Type B pancreatic cell (in vitro differentiated cells): ENCODE results near the gene IPO5. TPM values are rescaled to one million over a fixed set of nuclear protein-coding genes. Genes with fewer than 3 reads are reported as not detected.
A peak's percentile ranks its signal among the peaks of the same experiment; 100 is the strongest.
"Not testable (repeated sequence)": the region's sequence is repeated elsewhere in the genome, so short reads cannot be mapped to it uniquely, and the experiment has no call there.

Source experiments
- DNase-seq: peaks from one replicate; pipeline ENCODE4 v3.0.0; 2021; ENCODE audit warnings: mixed read lengths; ENCODE audit not compliant: unreplicated experiment; ENCODE audit errors: extremely low spot score
- H3K27ac Mint-ChIP-seq: 2 replicates; pipeline ENCODE4 v1.8.0; 2021; ENCODE audit warnings: mild to moderate bottlenecking, mixed read lengths
- H3K27me3 Mint-ChIP-seq: 2 replicates; pipeline ENCODE4 v1.8.0; 2021; ENCODE audit warnings: mixed read lengths
- H3K36me3 Mint-ChIP-seq: 2 replicates; pipeline ENCODE4 v1.8.0; 2021; ENCODE audit warnings: mixed read lengths
- H3K4me1 Mint-ChIP-seq: one replicate; pipeline ENCODE4 v1.8.0; 2021; ENCODE audit warnings: mixed read lengths; ENCODE audit not compliant: unreplicated experiment
- H3K4me3 Mint-ChIP-seq: 2 replicates; pipeline ENCODE4 v1.8.0; 2021; ENCODE audit warnings: mild to moderate bottlenecking, mixed read lengths
- H3K9me3 Mint-ChIP-seq: 2 replicates; pipeline ENCODE4 v1.8.0; 2021; ENCODE audit warnings: mixed read lengths
- CTCF ChIP-seq: fragments of 200-600 bp; sonication (generic); conservative IDR thresholded peaks from 2 replicates; pipeline ENCODE4 v1.5.0; 2021; ENCODE audit warnings: antibody characterized with exemption, mild to moderate bottlenecking
- total RNA-seq: library from RNA; stranded (reverse); gene quantifications from 2 replicates; pipeline ENCODE4 v1.2.1, GENCODE V29; 2021; ENCODE audit warnings: low replicate concordance

IPO5 gene
- total RNA-seq, 1 donor from 2014 or later = 202 TPM

- no peak for DNase-seq
- Mint-ChIP-seq H3K9me3 (no peaks in the 10 kb centered on the region), H3K4me1 (peaks cover 32% of the 10 kb centered on the region), H3K36me3 (peaks cover 13% of the 10 kb centered on the region), H3K4me3 (no peak overlapping the region), H3K27ac (no peak overlapping the region), H3K27me3 (no peaks in the 10 kb centered on the region)
- TF ChIP-seq CTCF = no peak
These were observed 28.8 kb downstream of the IPO5 start for GRCh38 chr13:97982286-97982685.

GRCh38 chr13:97986835-97987234 lies 33.4 kb downstream of the IPO5 start:
- peaks cover 24% of the 10 kb centered on the region for H3K36me3 Mint-ChIP-seq
- DNase-seq = no peak
- TF ChIP-seq CTCF = no peak
- H3K4me1 Mint-ChIP-seq = peaks cover 2% of the 10 kb centered on the region
- no peak overlapping the region for H3K27ac Mint-ChIP-seq
- no peaks in the 10 kb centered on the region for H3K27me3 Mint-ChIP-seq
- H3K9me3 Mint-ChIP-seq = no peaks in the 10 kb centered on the region
- no peak overlapping the region for H3K4me3 Mint-ChIP-seq

- H3K27me3 Mint-ChIP-seq = no peaks in the 10 kb centered on the region
- no peaks in the 10 kb centered on the region for H3K4me1 Mint-ChIP-seq
- no peak for TF ChIP-seq CTCF
- H3K9me3 Mint-ChIP-seq = no peaks in the 10 kb centered on the region
- peaks cover 55% of the 10 kb centered on the region for H3K36me3 Mint-ChIP-seq
- DNase-seq = no peak
- no peak overlapping the region for H3K4me3 Mint-ChIP-seq
- H3K27ac Mint-ChIP-seq = no peak overlapping the region
These were observed 46.2 kb downstream of the IPO5 start for GRCh38 chr13:97999653-98000052.

GRCh38 chr13:98004107-98004506 lies 50.6 kb downstream of the IPO5 start:
- Mint-ChIP-seq H3K9me3 (no peaks in the 10 kb centered on the region), H3K27me3 (no peaks in the 10 kb centered on the region), H3K4me3 (no peak overlapping the region), H3K4me1 (no peaks in the 10 kb centered on the region), H3K27ac (peak overlapping the region; percentile 69), H3K36me3 (peaks cover 62% of the 10 kb centered on the region)
- TF ChIP-seq CTCF = no peak
- DNase-seq = no peak

- not testable (repeated sequence) for H3K9me3 Mint-ChIP-seq, H3K27ac Mint-ChIP-seq, H3K4me1 Mint-ChIP-seq, H3K4me3 Mint-ChIP-seq, H3K27me3 Mint-ChIP-seq, DNase-seq
- peaks cover 60% of the 10 kb centered on the region for H3K36me3 Mint-ChIP-seq
These were observed 51.5 kb downstream of the IPO5 start for GRCh38 chr13:98004997-98005396.

- TF ChIP-seq CTCF = no peak
- Mint-ChIP-seq H3K4me3 (no peak overlapping the region), H3K9me3 (no peaks in the 10 kb centered on the region), H3K36me3 (peaks cover 62% of the 10 kb centered on the region), H3K27ac (no peak overlapping the region), H3K27me3 (no peaks in the 10 kb centered on the region), H3K4me1 (no peaks in the 10 kb centered on the region)
- no peak for DNase-seq
These were observed 53.5 kb downstream of the IPO5 start for GRCh38 chr13:98007001-98007400.
